MM.1S (cell line): ENCODE data around the gene TMEM108.

Experiments used
- EZH2 ChIP-seq: fragments of 300-600 bp; sonication (generic); optimal IDR thresholded peaks from 2 replicates; pipeline ENCODE3; 2017; ENCODE audit warnings: low read depth, mild to moderate bottlenecking, antibody characterized with exemption, low read length, mixed read lengths
- EZH2phosphoT487 ChIP-seq: fragments of 300-600 bp; sonication (generic); IDR thresholded peaks from 2 replicates; pipeline ENCODE4 v1.6.1; 2018; ENCODE audit warnings: antibody characterized with exemption, low read length
- TF ChIP-seq, protein P1 (sequence below): fragments of 300-600 bp; sonication (generic); IDR thresholded peaks from 2 replicates; pipeline ENCODE4 v1.5.1; 2016; ENCODE audit warnings: antibody characterized with exemption, low read length, mixed read lengths

DNA sequence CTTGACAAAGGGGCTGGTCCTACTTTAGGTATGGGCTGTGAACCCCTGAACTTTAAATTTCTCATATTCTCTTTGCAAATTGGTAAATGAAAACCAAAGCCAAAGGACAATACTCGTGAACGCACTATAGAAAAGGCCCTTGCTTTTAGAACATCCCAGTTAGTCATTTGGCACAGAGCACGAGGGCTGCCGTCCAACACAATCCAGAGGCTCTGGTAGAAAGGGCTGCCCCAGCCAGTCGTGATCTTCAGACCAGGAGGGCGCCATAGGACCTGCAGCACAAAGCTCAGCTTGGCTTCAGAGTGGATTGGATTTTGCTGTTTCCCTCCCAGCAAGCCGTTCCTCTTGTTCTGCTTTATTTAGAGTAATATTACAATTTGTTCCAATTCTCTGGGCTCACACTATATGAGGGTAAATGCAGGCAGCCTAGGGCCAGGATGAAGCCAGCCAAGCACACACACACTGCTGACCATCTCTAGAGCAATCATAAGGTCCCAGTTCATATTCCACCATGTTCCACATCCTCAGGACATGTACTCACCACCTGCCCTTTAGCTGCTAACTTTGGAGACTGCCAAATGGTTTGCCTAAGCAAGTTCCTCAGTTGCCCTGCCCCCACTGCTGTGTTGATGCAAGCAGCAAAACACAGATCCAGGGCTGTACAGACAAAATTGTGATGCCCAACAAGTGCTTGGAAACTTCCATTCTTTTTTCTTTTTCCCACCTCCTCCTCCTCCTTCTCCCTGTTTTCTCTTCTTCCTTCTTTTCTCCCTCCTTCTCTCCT is 355.7 kb downstream of the TMEM108 start:
- TF ChIP-seq, protein P1, sequence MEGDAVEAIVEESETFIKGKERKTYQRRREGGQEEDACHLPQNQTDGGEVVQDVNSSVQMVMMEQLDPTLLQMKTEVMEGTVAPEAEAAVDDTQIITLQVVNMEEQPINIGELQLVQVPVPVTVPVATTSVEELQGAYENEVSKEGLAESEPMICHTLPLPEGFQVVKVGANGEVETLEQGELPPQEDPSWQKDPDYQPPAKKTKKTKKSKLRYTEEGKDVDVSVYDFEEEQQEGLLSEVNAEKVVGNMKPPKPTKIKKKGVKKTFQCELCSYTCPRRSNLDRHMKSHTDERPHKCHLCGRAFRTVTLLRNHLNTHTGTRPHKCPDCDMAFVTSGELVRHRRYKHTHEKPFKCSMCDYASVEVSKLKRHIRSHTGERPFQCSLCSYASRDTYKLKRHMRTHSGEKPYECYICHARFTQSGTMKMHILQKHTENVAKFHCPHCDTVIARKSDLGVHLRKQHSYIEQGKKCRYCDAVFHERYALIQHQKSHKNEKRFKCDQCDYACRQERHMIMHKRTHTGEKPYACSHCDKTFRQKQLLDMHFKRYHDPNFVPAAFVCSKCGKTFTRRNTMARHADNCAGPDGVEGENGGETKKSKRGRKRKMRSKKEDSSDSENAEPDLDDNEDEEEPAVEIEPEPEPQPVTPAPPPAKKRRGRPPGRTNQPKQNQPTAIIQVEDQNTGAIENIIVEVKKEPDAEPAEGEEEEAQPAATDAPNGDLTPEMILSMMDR: no peak
- TF ChIP-seq EZH2 (no peak), EZH2phosphoT487 (no peak)
